Eye (tissue), 1 donor: ENCODE measurements around the gene SLAIN2.
"Not testable (repeated sequence)": the region's sequence is repeated elsewhere in the genome, so short reads cannot be mapped to it uniquely, and the experiment has no call there.

ENCODE experiments used
- DNase-seq: peaks from one replicate; pipeline ENCODE4 v3.0.0-alpha.2; 2015

The SLAIN2 gene

GRCh38 chr4:48340965-48341775 is at the start of gene SLAIN2:
Gene SLAIN2, plus strand, starts transcription at chr4:48341529. Its CDS starts 211 bp downstream, at chr4:48341740.
- peak; percentile 98 for DNase-seq

- not testable (repeated sequence) for DNase-seq
These were observed 49.0 kb upstream of the SLAIN2 start for GRCh38 chr4:48292218-48292790.

- no peak for DNase-seq
These were observed 46.2 kb upstream of the SLAIN2 start for GRCh38 chr4:48295116-48295515.

- no peak for DNase-seq
These were observed 45.0 kb upstream of the SLAIN2 start for GRCh38 chr4:48296365-48296764.

GRCh38 chr4:48297256-48297846 is 44.0 kb upstream of the SLAIN2 start:
- DNase-seq, result no peak

- no peak for DNase-seq
These were observed 41.8 kb upstream of the SLAIN2 start for GRCh38 chr4:48299560-48299959.

- no peak for DNase-seq
These were observed 41.3 kb upstream of the SLAIN2 start for GRCh38 chr4:48300004-48300403.

- DNase-seq, result no peak
These were observed 35.8 kb upstream of the SLAIN2 start for GRCh38 chr4:48305508-48305907.

GRCh38 chr4:48307528-48307927 is 33.8 kb upstream of the SLAIN2 start:
- no peak for DNase-seq

GRCh38 chr4:48308901-48309300 is 32.4 kb upstream of the SLAIN2 start:
- DNase-seq, result no peak

- no peak for DNase-seq
These were observed 29.4 kb upstream of the SLAIN2 start for GRCh38 chr4:48311896-48312295.

GRCh38 chr4:48314746-48315145 is 26.6 kb upstream of the SLAIN2 start:
- DNase-seq, result not testable (repeated sequence)

- peak; percentile 56 for DNase-seq
These were observed 25.4 kb upstream of the SLAIN2 start for GRCh38 chr4:48315728-48316630.

GRCh38 chr4:48321312-48321711 is 20.0 kb upstream of the SLAIN2 start:
- DNase-seq, result peak; percentile 43

- DNase-seq, result no peak
These were observed 19.3 kb upstream of the SLAIN2 start for GRCh38 chr4:48322063-48322462.

GRCh38 chr4:48324281-48324680 is 17.0 kb upstream of the SLAIN2 start:
- DNase-seq, result no peak

- DNase-seq, result no peak
These were observed 12.1 kb upstream of the SLAIN2 start for GRCh38 chr4:48329193-48329592.

- DNase-seq, result no peak
These were observed 11.4 kb upstream of the SLAIN2 start for GRCh38 chr4:48329976-48330375.

GRCh38 chr4:48331577-48332330 is 9.6 kb upstream of the SLAIN2 start:
- DNase-seq, result no peak

- no peak for DNase-seq
These were observed 8.7 kb upstream of the SLAIN2 start for GRCh38 chr4:48332661-48333060.

- DNase-seq, result no peak
These were observed 7.7 kb upstream of the SLAIN2 start for GRCh38 chr4:48333587-48333986.

- DNase-seq, result no peak
These were observed 7.1 kb upstream of the SLAIN2 start for GRCh38 chr4:48334236-48334635.
